MM.1S (cell line): ENCODE results near the gene SPC25.

Experiments used
- DNase-seq: peaks from one replicate; pipeline ENCODE4 v3.0.0-alpha.2; 2015
- H2AFZ ChIP-seq: fragments of 300-600 bp; sonication (generic); 2 replicates; pipeline ENCODE4 v1.6.0; 2016; ENCODE audit warnings: antibody characterized with exemption, low read length
- H3F3A ChIP-seq: fragments of 300-600 bp; sonication (generic); 2 replicates; pipeline ENCODE4 v1.6.1; 2016; ENCODE audit warnings: mild to moderate bottlenecking, antibody characterized with exemption, low read length, moderate library complexity, mixed read lengths; ENCODE audit not compliant: insufficient read depth
- H3K27ac ChIP-seq: fragments of 300-600 bp; sonication (generic); 2 replicates; pipeline ENCODE4 v1.5.1; 2016; ENCODE audit warnings: mild to moderate bottlenecking, low read length
- H3K27me3 ChIP-seq: fragments of 300-600 bp; sonication (generic); replicated peaks from 2 replicates; pipeline ENCODE4 v1.6.0; 2016; ENCODE audit warnings: low read length; ENCODE audit not compliant: insufficient read depth
- H3K36me3 ChIP-seq: fragments of 300-600 bp; sonication (generic); replicated peaks from 2 replicates; pipeline ENCODE4 v1.6.1; 2016; ENCODE audit warnings: mild to moderate bottlenecking, low read length, mixed read lengths; ENCODE audit not compliant: insufficient read depth
- H3K4me1 ChIP-seq: fragments of 300-600 bp; sonication (generic); 2 replicates; pipeline ENCODE4 v1.6.1; 2016; ENCODE audit warnings: low read length, mixed read lengths
- H3K4me2 ChIP-seq: fragments of 300-600 bp; sonication (generic); 2 replicates; pipeline ENCODE4 v1.6.0; 2016; ENCODE audit warnings: low read depth, low read length
- H3K4me3 ChIP-seq: fragments of 300-600 bp; sonication (generic); 2 replicates; pipeline ENCODE4 v1.5.1; 2016; ENCODE audit warnings: low read length, mixed read lengths
- H3K79me2 ChIP-seq: fragments of 300-600 bp; sonication (generic); 2 replicates; pipeline ENCODE4 v1.6.1; 2016; ENCODE audit warnings: mixed run types, low read length, mixed read lengths
- H3K9ac ChIP-seq: fragments of 300-600 bp; sonication (generic); 2 replicates; pipeline ENCODE4 v1.6.1; 2016; ENCODE audit warnings: low read length, mixed read lengths
- H3K9me2 ChIP-seq: fragments of 300-600 bp; sonication (generic); replicated peaks from 2 replicates; pipeline ENCODE4 v1.6.1; 2016; ENCODE audit warnings: mild to moderate bottlenecking, low read length, mixed read lengths; ENCODE audit not compliant: insufficient read depth
- H3K9me3 ChIP-seq: fragments of 300-600 bp; sonication (generic); replicated peaks from 2 replicates; pipeline ENCODE4 v1.6.1; 2016; ENCODE audit warnings: mild to moderate bottlenecking, low read length, mixed read lengths; ENCODE audit not compliant: insufficient read depth
- H4K20me1 ChIP-seq: fragments of 300-600 bp; sonication (generic); 2 replicates; pipeline ENCODE4 v1.6.1; 2016; ENCODE audit warnings: mild to moderate bottlenecking, low read length, moderate library complexity, mixed read lengths; ENCODE audit not compliant: insufficient read depth
- EZH2 ChIP-seq: fragments of 300-600 bp; sonication (generic); optimal IDR thresholded peaks from 2 replicates; pipeline ENCODE3; 2017; ENCODE audit warnings: low read depth, mild to moderate bottlenecking, antibody characterized with exemption, low read length, mixed read lengths
- EZH2phosphoT487 ChIP-seq: fragments of 300-600 bp; sonication (generic); IDR thresholded peaks from 2 replicates; pipeline ENCODE4 v1.6.1; 2018; ENCODE audit warnings: antibody characterized with exemption, low read length
- TF ChIP-seq, protein P1 (sequence below): fragments of 300-600 bp; sonication (generic); IDR thresholded peaks from 2 replicates; pipeline ENCODE4 v1.5.1; 2016; ENCODE audit warnings: antibody characterized with exemption, low read length, mixed read lengths

The SPC25 gene

DNA sequence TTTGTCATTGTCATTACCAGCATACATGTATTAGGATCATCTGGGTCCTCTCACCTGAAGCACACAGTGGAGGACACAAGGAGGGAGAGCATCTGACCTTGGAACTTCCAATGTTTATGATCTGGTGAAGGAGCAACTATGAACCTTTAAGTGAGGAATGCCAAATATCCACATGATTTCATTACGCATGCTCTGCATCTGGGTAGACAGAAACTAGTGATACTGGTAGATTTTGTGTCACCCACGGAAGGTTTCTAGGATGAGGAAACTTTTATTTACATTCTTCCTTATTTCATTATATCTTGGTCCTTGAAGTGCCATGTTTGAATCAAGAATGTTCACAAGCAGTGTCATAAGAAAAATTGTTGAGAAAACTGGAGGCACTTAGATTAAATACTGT lies 32.1 kb downstream of the SPC25 start:
- Histone ChIP-seq H3K9me3 (no peaks in the 10 kb centered on the region), H3K27me3 (no peaks in the 10 kb centered on the region), H3K4me3 (no peak overlapping the region), H3K79me2 (no peaks in the 10 kb centered on the region), H3F3A (no peaks in the 10 kb centered on the region), H3K36me3 (no peaks in the 10 kb centered on the region), H2AFZ (no peak overlapping the region), H3K27ac (no peak overlapping the region), H3K9me2 (no peaks in the 10 kb centered on the region), H3K4me1 (no peaks in the 10 kb centered on the region), H3K9ac (no peak overlapping the region), H3K4me2 (no peak overlapping the region), H4K20me1 (no peaks in the 10 kb centered on the region)
- DNase-seq: no peak
- TF ChIP-seq EZH2phosphoT487: no peak
- TF ChIP-seq, protein P1, sequence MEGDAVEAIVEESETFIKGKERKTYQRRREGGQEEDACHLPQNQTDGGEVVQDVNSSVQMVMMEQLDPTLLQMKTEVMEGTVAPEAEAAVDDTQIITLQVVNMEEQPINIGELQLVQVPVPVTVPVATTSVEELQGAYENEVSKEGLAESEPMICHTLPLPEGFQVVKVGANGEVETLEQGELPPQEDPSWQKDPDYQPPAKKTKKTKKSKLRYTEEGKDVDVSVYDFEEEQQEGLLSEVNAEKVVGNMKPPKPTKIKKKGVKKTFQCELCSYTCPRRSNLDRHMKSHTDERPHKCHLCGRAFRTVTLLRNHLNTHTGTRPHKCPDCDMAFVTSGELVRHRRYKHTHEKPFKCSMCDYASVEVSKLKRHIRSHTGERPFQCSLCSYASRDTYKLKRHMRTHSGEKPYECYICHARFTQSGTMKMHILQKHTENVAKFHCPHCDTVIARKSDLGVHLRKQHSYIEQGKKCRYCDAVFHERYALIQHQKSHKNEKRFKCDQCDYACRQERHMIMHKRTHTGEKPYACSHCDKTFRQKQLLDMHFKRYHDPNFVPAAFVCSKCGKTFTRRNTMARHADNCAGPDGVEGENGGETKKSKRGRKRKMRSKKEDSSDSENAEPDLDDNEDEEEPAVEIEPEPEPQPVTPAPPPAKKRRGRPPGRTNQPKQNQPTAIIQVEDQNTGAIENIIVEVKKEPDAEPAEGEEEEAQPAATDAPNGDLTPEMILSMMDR: no peak
- no peak for TF ChIP-seq EZH2

DNA sequence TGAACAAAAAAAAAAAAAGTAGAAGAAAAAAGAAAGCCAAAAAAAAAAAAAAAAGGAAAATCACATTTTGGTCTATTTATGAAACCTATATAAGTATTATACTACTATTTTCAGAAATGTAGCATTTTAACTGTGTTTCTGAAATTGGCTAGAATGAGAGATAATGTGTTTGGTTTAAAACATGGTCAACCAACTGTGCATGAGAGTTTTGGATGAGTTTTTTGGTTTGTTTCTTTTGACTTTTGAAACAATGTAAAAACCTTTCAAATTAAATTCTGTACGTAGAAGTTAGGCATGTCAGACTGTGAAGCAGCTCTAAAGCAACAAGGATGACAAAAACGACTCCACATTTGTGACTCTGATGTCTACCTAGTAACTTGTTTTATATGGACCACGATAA lies 34.6 kb downstream of the SPC25 start:
- no peak for DNase-seq
- H3K4me3 ChIP-seq: no peak overlapping the region
- H3K9ac ChIP-seq: no peak overlapping the region

DNA sequence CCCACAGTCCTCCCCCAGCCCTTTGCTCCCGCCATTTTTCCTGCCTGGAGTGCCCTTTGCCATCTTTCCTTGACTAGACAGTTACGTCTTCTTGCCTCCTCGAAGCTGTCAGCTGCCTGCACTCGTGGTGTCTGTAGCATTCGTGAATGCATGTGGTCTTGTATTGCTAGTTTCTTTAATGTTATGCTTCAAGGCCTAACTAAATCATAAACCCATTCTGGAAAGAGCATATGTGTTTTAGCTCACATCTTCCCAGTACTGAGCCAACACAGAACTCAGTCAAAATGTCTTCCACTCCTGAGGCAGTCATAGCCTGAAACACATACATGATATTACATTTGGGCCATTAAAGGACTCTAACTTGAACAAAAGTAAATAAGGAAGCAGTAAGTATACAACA lies 35.6 kb downstream of the SPC25 start:
- Histone ChIP-seq H3K9ac (no peak overlapping the region), H3K9me2 (no peaks in the 10 kb centered on the region), H3F3A (no peaks in the 10 kb centered on the region), H3K4me2 (no peak overlapping the region), H3K79me2 (no peaks in the 10 kb centered on the region), H3K9me3 (no peaks in the 10 kb centered on the region), H3K4me3 (no peak overlapping the region), H3K36me3 (no peaks in the 10 kb centered on the region), H4K20me1 (no peaks in the 10 kb centered on the region), H3K27me3 (no peaks in the 10 kb centered on the region), H2AFZ (no peak overlapping the region), H3K4me1 (no peaks in the 10 kb centered on the region), H3K27ac (no peak overlapping the region)
- TF ChIP-seq EZH2 (no peak), EZH2phosphoT487 (no peak)
- TF ChIP-seq, protein P1: no peak
- no peak for DNase-seq

More for the DNA sequence above, 34.6 kb downstream of the SPC25 start:
- Histone ChIP-seq H2AFZ (no peak overlapping the region), H3K36me3 (no peaks in the 10 kb centered on the region), H4K20me1 (no peaks in the 10 kb centered on the region), H3F3A (no peaks in the 10 kb centered on the region), H3K4me1 (no peaks in the 10 kb centered on the region), H3K9me2 (no peaks in the 10 kb centered on the region), H3K79me2 (no peaks in the 10 kb centered on the region), H3K27ac (no peak overlapping the region), H3K9me3 (no peaks in the 10 kb centered on the region), H3K27me3 (no peaks in the 10 kb centered on the region), H3K4me2 (no peak overlapping the region)
- TF ChIP-seq EZH2phosphoT487: no peak
- TF ChIP-seq, protein P1: no peak
- TF ChIP-seq EZH2: no peak
